K562 (cell line): ENCODE measurements around the gene TMEM108. TPM values are rescaled to one million over a fixed set of nuclear protein-coding genes. Genes with fewer than 3 reads are reported as not detected.

Experiments used
- ATAC-seq: fragments of 200-7000 bp; cut with Tn5 transposase; 3 replicates; pipeline ENCODE4 v1.9.1; 2020; ENCODE audit warnings: moderate library complexity
- BruUV-seq: library from RNA; stranded (reverse); fragments of 400-500 nt; replicated peaks from 2 replicates; lab custom pipeline; 2021; lab: Mats Ljungman, UMichigan
- CTCF ChIA-PET: fragments of 300-600 bp; formaldehyde crosslinking; extraction: SDS; loops from one replicate; lab custom pipeline; 2021; ENCODE audit warnings: low intra/inter-chr PET ratio; lab: Yijun Ruan, JAX
- POLR2A ChIA-PET: fragments of 300-600, 350-650 bp; sonication (Branson Sonifier 250); formaldehyde crosslinking; extraction: SDS; loops from one replicate; lab custom pipeline; 2021; ENCODE audit warnings: antibody characterized with exemption, inconsistent platforms; lab: Yijun Ruan, JAX
- DNase-seq, 4 experiments: peaks; one replicate each; pipeline versions ENCODE4 v3.0.0 to v3.0.0-alpha.2; 2011 to 2018; ENCODE audit warnings: low spot score in 3 of 4, mixed read lengths in 3 of 4; ENCODE audit errors: extremely low read depth in 1 of 4
- FAIRE-seq: peaks from 2 replicates; lab custom pipeline; 2011; peaks lifted over from hg19 to GRCh38; lab: Jason Lieb, UNC
- H2AFZ ChIP-seq: 2 replicates; pipeline ENCODE4 v1.6.0; 2011; ENCODE audit warnings: low read depth, low read length, control low read depth, inconsistent platforms
- H3K27ac ChIP-seq: fragments of 200-600 bp; 3 replicates; pipeline ENCODE4 v1.8.0; 2011; ENCODE audit warnings: low read depth, mild to moderate bottlenecking, control low read depth, inconsistent platforms, low read length, moderate library complexity, mixed read lengths; ENCODE audit errors: extremely low read depth
- H3K27me3 ChIP-seq, 2 experiments: fragments of 300-600 bp in 1 of 2; 2 replicates in 1 of 2; 3 replicates in 1 of 2; pipeline versions ENCODE4 v1.6.0 to v1.8.0; 2011; ENCODE audit warnings: inconsistent platforms in 2 of 2, low read length in 2 of 2, mild to moderate bottlenecking in 1 of 2, mixed read lengths in 1 of 2, moderate library complexity in 1 of 2; ENCODE audit not compliant: control insufficient read depth in 2 of 2, insufficient read depth in 2 of 2
- H3K36me3 ChIP-seq: fragments of 300-600 bp; 3 replicates; pipeline ENCODE4 v1.8.0; 2011; ENCODE audit warnings: mild to moderate bottlenecking, low read length, inconsistent platforms; ENCODE audit not compliant: control insufficient read depth, insufficient read depth
- H3K4me1 ChIP-seq, 2 experiments: fragments of 200-600 bp in 1 of 2; replicated peaks in 1 of 2; 2 replicates in 1 of 2; 3 replicates in 1 of 2; pipeline versions ENCODE4 v1.5.1 to v1.8.0; 2011; ENCODE audit warnings: inconsistent platforms in 2 of 2, low read length in 2 of 2, mild to moderate bottlenecking in 1 of 2, mixed read lengths in 1 of 2, moderate library complexity in 1 of 2; ENCODE audit not compliant: control insufficient read depth in 2 of 2, insufficient read depth in 2 of 2
- H3K4me2 ChIP-seq: 2 replicates; pipeline ENCODE4 v1.6.1; 2011; ENCODE audit warnings: low read length, control low read depth, inconsistent platforms, mixed read lengths; ENCODE audit not compliant: insufficient read depth
- H3K4me3 ChIP-seq: fragments of 200-600 bp; sonication (generic), shearing (Covaris generic); 2 replicates; pipeline ENCODE4 v1.5.1; 2016; ENCODE audit warnings: control low read depth, inconsistent platforms
- H3K79me2 ChIP-seq: fragments of 200-600 bp; 3 replicates; pipeline ENCODE4 v1.8.0; 2011; ENCODE audit warnings: low read length, inconsistent platforms; ENCODE audit not compliant: control insufficient read depth, insufficient read depth
- H3K9ac ChIP-seq, 2 experiments: 2 replicates each; pipeline versions ENCODE4 v1.6.0 to v1.6.1; 2011; ENCODE audit warnings: low read depth in 2 of 2, low read length in 2 of 2, control low read depth in 1 of 2, inconsistent platforms in 1 of 2, mild to moderate bottlenecking in 1 of 2, mixed read lengths in 1 of 2; ENCODE audit not compliant: insufficient read depth in 1 of 2
- H3K9me1 ChIP-seq: one replicate; pipeline ENCODE4 v1.6.0; 2011; ENCODE audit warnings: inconsistent platforms, mild to moderate bottlenecking, low read length, moderate library complexity; ENCODE audit not compliant: control insufficient read depth, insufficient read depth
- H3K9me3 ChIP-seq: replicated peaks from 2 replicates; pipeline ENCODE4 v1.5.1; 2011; ENCODE audit warnings: low read depth, low read length, inconsistent platforms; ENCODE audit not compliant: control insufficient read depth, insufficient read depth
- H4K20me1 ChIP-seq: replicated peaks from 2 replicates; pipeline ENCODE4 v1.6.1; 2011; ENCODE audit warnings: low read length, inconsistent platforms, mixed read lengths; ENCODE audit not compliant: control insufficient read depth, insufficient read depth
- EWSR1 ChIP-seq: fragments of 450-650 bp; IDR thresholded peaks from 2 replicates; pipeline ENCODE4 v1.6.1; 2018; ENCODE audit warnings: borderline replicate concordance, mild to moderate bottlenecking, low read depth, moderate library complexity; ENCODE audit not compliant: partially characterized antibody
- FOXK2 ChIP-seq, 2 experiments: fragments of 450-650 bp; IDR thresholded peaks in 1 of 2; conservative IDR thresholded peaks in 1 of 2; 2 replicates each; pipeline ENCODE4 v1.6.1; 2016; ENCODE audit warnings: low read depth in 2 of 2, mild to moderate bottlenecking in 1 of 2
- NONO ChIP-seq, 2 experiments: fragments of 200-400 bp in 1 of 2; fragments of 450-650 bp in 1 of 2; formaldehyde crosslinking in 1 of 2; IDR thresholded peaks; 2 replicates each; pipeline ENCODE4 v1.6.1; 2017; ENCODE audit warnings: low read depth in 2 of 2, mild to moderate bottlenecking in 2 of 2, moderate library complexity in 2 of 2, low read length in 1 of 2
- NR1H2 ChIP-seq: sonication (generic); formaldehyde crosslinking; IDR thresholded peaks from 2 replicates; pipeline ENCODE4 v1.4.0; 2020; ENCODE audit warnings: mild to moderate bottlenecking, missing genetic modification reagents
- PRPF4 ChIP-seq: fragments of 200-400 bp; formaldehyde crosslinking; IDR thresholded peaks from one replicate; pipeline ENCODE4 v1.6.1; 2017; ENCODE audit warnings: low read length, low read depth, mild to moderate bottlenecking; ENCODE audit not compliant: insufficient read depth, poor library complexity, severe bottlenecking
- THRAP3 ChIP-seq: fragments of 450-650 bp; IDR thresholded peaks from 2 replicates; pipeline ENCODE4 v1.6.1; 2016; ENCODE audit warnings: mild to moderate bottlenecking, inconsistent platforms, borderline replicate concordance
- ZC3H8 ChIP-seq: fragments of 450-650 bp; IDR thresholded peaks from 2 replicates; pipeline ENCODE4 v1.6.1; 2017
- ZNF124 ChIP-seq: sonication (generic); formaldehyde crosslinking; IDR thresholded peaks from 2 replicates; pipeline ENCODE4 v1.8.1; 2022; ENCODE audit warnings: missing genetic modification reagents
- ZNF197 ChIP-seq: fragments of 200-800 bp; sonication (Bioruptor generic); IDR thresholded peaks from 2 replicates; pipeline ENCODE4 v1.6.1; 2016; ENCODE audit warnings: low read depth, missing genetic modification characterization, missing compliant biosample characterization
- ZNF444 ChIP-seq: fragments of 250-450 bp; sonication (Bioruptor Pico); IDR thresholded peaks from 2 replicates; pipeline ENCODE4 v1.4.0; 2020; ENCODE audit warnings: mild to moderate bottlenecking, moderate library complexity
- WGBS: fragments of 100-300 bp; shearing (Covaris generic); methylation state at CpG from one replicate; pipeline ENCODE4 v1.1.6; 2016; ENCODE audit warnings: low coverage, mixed read lengths; ENCODE audit not compliant: insufficient coverage; ENCODE audit errors: missing lambda C conversion rate; 5-methylcytosine and 5-hydroxymethylcytosine counted together
- in situ Hi-C: fragments of 300-500 bp; cut with MboI; formaldehyde crosslinking; loops from 4 replicates; pipeline ENCODE4 v1.15.0; 2018; ENCODE audit warnings: inconsistent platforms, mixed read lengths
- intact Hi-C: fragments of 100-400 bp; cut with micrococcal nuclease; formaldehyde crosslinking; loops from 2 replicates; pipeline ENCODE4 v1.14.2; 2022
- polyA plus RNA-seq, 8 experiments: library from polyadenylated mRNA; depleted of rRNA in 4 of 8; stranded (reverse) in 5 of 8; unstranded in 3 of 8; fragments of >200 nt; fragmentation: Nextera tagmentation in 2 of 8; fragmentation: Illumina TruSeq in 1 of 8; extraction: Ambion mirVana in 2 of 8; extraction: Trizol in 1 of 8; gene quantifications; 2 replicates each; pipeline versions ENCODE4 v1.2.1 to v1.2.3, GENCODE V29; 2011 to 2014; ENCODE audit warnings: inconsistent platforms in 1 of 8, missing spikeins in 1 of 8
- total RNA-seq, 7 experiments: library from RNA; depleted of rRNA in 6 of 7; stranded (reverse); fragments of >200 nt in 6 of 7; fragmentation: Illumina TruSeq in 2 of 7; extraction: Trizol in 2 of 7; gene quantifications; 2 replicates each; pipeline versions ENCODE4 v1.2.1 to v1.2.3, GENCODE V29; 2011 to 2021; ENCODE audit warnings: low replicate concordance in 1 of 7
- TF ChIP-seq, protein P1 (sequence below): sonication (generic); formaldehyde crosslinking; IDR thresholded peaks from 2 replicates; pipeline ENCODE4 v1.8.1; 2023; ENCODE audit warnings: mild to moderate bottlenecking, missing genetic modification reagents, moderate library complexity

TMEM108 gene
- total and polyA plus RNA-seq, 9 of the 15 experiments (the other 6 are each of a cell fraction or from before 2014, with no cell fraction given): 0.65 to 11.1 (median 3.4) TPM

DNA sequence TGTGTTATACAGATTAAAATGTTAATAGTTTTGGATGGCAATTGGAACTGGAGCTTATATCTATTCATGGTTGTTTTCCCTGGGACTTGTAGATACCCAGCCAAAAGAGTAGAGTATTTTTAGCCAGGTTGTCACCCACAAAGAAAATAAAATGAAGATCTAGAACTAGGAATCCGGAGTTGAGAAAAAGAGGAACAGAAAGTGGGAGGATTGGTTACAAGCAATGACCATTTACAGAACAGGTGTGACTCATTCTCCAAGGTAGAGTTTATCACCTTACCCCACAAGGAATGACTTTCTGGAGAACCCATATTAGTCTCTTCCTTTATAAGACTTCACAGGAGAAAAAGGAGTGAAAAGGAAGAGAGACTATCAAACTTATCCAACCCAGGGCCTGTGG, 99.8 kb downstream of the TMEM108 start (continued):
- TF ChIP-seq FOXK2 (conservative IDR thresholded peaks at IDR 0.05 in 1 of 2, IDR thresholded peaks at IDR 0.05 in 1 of 2; ENCODE audit: low read depth in 2 of 2): no peak

- FAIRE-seq: no peak
- 25% methylated on average over 2 of the region's 2 CpGs for WGBS
- Histone ChIP-seq H3K27ac (no peak overlapping the region), H3K4me2 (no peak overlapping the region), H3K9me3 (no peaks in the 10 kb centered on the region), H3K4me1 (no peaks in the 10 kb centered on the region; a peak in 1 of 5 replicates), H3K4me3 (no peak overlapping the region), H3K79me2 (no peaks in the 10 kb centered on the region; the same call in 2 of the 3 replicates), H2AFZ (no peak overlapping the region), H3K9ac (no peak overlapping the region), H3K27me3 (no peaks in the 10 kb centered on the region), H3K9me1 (no peaks in the 10 kb centered on the region), H3K36me3 (no peaks in the 10 kb centered on the region), H4K20me1 (no peaks in the 10 kb centered on the region)
- BruUV-seq: no TSS peak
- POLR2A ChIA-PET: no interaction called here
- intact Hi-C loops: no loop called here
- CTCF ChIA-PET: no interaction called here
- no peak for DNase-seq
- ATAC-seq: no peak
- in situ Hi-C loops: no loop called here
- TF ChIP-seq NR1H2 (CRISPR knock-in tag): no peak
- TF ChIP-seq NONO (IDR thresholded peaks at IDR 0.05; ENCODE audit: low read depth in 2 of 2, low read length in 1 of 2): no peak
- TF ChIP-seq ZNF124 (CRISPR knock-in tag): no peak
- no peak for TF ChIP-seq ZC3H8
- TF ChIP-seq, protein P1, sequence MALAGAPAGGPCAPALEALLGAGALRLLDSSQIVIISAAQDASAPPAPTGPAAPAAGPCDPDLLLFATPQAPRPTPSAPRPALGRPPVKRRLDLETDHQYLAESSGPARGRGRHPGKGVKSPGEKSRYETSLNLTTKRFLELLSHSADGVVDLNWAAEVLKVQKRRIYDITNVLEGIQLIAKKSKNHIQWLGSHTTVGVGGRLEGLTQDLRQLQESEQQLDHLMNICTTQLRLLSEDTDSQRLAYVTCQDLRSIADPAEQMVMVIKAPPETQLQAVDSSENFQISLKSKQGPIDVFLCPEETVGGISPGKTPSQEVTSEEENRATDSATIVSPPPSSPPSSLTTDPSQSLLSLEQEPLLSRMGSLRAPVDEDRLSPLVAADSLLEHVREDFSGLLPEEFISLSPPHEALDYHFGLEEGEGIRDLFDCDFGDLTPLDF (CRISPR knock-in tag): no peak
- TF ChIP-seq ZNF197: no peak
- TF ChIP-seq THRAP3: no peak
- no peak for TF ChIP-seq EWSR1
- TF ChIP-seq PRPF4: no peak
- TF ChIP-seq ZNF444 (CRISPR knock-in tag): no peak
These were observed 113.9 kb downstream of the TMEM108 start for GRCh38 chr3:133152056-133152455.
